Fibroblast of lung (primary cell): ENCODE results near the gene TAC3.

Experiments
- EZH2 ChIP-seq: IDR thresholded peaks from 2 replicates; pipeline ENCODE4 v1.5.1; 2012; ENCODE audit warnings: low read length, control low read depth, mild to moderate bottlenecking; ENCODE audit errors: missing control alignments
- TF ChIP-seq, protein P1 (sequence below), 2 donors: IDR thresholded peaks in 1 of 2; conservative IDR thresholded peaks in 1 of 2; 1 replicate in 1 of 2; 2 replicates in 1 of 2; pipeline ENCODE4 v1.5.1; 2011 to 2012; ENCODE audit warnings: low read length in 2 of 2, control low read depth in 1 of 2, inconsistent platforms in 1 of 2, low read depth in 1 of 2, mild to moderate bottlenecking in 1 of 2

DNA sequence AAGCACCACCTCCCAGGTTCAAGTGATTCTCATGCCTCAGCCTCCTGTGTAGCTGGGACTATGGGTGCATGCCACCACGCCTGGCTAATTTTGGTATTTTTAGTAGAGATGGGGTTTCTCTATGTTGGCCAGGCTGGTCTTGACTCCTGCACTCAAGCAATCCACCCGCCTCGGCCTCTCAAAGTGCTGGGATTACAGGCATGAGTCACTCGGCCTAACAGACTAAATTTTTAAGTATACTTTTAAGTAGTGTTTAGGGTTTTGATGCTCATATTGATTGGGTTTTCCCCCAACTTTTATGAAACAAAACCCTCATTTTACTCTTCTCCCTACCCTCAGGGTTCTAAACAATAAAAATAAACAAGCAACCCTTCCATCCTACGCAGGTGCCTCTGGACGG lies 28.1 kb upstream of the TAC3 start:
- TF ChIP-seq, protein P1, sequence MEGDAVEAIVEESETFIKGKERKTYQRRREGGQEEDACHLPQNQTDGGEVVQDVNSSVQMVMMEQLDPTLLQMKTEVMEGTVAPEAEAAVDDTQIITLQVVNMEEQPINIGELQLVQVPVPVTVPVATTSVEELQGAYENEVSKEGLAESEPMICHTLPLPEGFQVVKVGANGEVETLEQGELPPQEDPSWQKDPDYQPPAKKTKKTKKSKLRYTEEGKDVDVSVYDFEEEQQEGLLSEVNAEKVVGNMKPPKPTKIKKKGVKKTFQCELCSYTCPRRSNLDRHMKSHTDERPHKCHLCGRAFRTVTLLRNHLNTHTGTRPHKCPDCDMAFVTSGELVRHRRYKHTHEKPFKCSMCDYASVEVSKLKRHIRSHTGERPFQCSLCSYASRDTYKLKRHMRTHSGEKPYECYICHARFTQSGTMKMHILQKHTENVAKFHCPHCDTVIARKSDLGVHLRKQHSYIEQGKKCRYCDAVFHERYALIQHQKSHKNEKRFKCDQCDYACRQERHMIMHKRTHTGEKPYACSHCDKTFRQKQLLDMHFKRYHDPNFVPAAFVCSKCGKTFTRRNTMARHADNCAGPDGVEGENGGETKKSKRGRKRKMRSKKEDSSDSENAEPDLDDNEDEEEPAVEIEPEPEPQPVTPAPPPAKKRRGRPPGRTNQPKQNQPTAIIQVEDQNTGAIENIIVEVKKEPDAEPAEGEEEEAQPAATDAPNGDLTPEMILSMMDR (conservative IDR thresholded peaks at IDR 0.05 in 1 of 2, IDR thresholded peaks at IDR 0.05 in 1 of 2; ENCODE audit: low read depth in 1 of 2, low read length in 2 of 2), result no peak
- no peak for TF ChIP-seq EZH2
